NCI-H1436 (cell line): ENCODE measurements around the gene ALG12.

Experiments
- DNase-seq: peaks from one replicate; lab custom pipeline; 2025; lab: John Stamatoyannopoulos, UW

ALG12 gene

GRCh38 chr22:49887064-49887451 is 31.2 kb downstream of the ALG12 start:
- no peak for DNase-seq

GRCh38 chr22:49886346-49887063 is 31.7 kb downstream of the ALG12 start:
- no peak for DNase-seq

- DNase-seq, result no peak
Observed at GRCh38 chr22:49885881-49886280, 32.4 kb downstream of the ALG12 start.

GRCh38 chr22:49885281-49885680 is 33.0 kb downstream of the ALG12 start:
- DNase-seq, result no peak

DNA sequence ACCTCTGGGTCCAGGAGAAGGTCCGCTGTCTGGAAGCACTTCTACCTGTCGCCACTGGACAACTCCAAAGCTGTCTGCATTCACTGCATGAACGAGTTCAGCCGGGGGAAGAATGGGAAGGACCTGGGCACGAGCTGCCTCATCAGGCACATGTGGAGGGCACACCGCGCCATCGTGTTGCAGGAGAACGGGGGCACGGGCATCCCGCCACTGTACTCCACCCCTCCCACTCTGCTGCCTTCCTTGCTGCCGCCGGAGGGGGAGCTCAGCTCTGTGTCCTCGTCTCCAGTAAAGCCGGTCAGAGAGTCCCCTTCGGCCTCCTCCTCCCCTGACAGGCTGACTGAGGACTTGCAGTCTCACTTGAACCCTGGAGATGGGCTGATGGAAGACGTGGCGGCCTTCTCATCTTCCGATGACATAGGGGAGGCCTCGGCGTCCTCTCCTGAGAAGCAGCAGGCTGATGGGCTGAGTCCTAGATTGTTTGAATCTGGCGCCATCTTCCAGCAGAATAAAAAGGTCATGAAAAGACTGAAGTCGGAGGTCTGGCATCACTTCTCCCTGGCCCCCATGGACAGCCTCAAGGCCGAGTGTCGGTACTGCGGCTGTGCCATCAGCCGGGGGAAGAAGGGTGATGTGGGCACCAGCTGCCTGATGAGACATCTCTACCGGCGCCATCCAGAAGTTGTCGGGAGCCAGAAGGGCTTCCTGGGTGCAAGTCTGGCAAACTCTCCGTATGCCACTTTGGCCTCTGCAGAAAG is 33.6 kb downstream of the ALG12 start:
- DNase-seq, result no peak

- no peak for DNase-seq
Observed at GRCh38 chr22:49884075-49884474, 34.2 kb downstream of the ALG12 start.

GRCh38 chr22:49883294-49883640 is 35.0 kb downstream of the ALG12 start:
- no peak for DNase-seq

- DNase-seq, result no peak
Observed at GRCh38 chr22:49882519-49883293, 35.5 kb downstream of the ALG12 start.

DNA sequence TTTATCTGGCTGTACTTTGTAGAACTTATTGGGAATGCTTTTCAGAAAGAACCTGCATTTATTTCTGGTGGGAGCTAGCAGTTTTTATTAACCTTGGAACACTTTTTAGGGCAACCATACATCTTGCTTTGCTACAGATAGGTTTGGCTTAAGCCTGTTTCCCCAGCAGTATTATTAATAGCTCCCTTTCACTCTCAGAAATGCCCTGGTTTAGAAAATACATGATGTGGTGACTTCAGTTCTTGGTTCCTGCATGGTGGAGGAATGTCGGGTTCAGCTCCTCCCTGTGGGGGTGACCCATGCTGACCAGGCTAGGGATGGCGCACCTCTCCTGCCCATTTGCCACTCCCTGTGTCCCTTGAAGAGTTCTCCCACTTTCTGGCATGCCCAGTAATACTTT is 36.4 kb downstream of the ALG12 start:
- no peak for DNase-seq

DNA sequence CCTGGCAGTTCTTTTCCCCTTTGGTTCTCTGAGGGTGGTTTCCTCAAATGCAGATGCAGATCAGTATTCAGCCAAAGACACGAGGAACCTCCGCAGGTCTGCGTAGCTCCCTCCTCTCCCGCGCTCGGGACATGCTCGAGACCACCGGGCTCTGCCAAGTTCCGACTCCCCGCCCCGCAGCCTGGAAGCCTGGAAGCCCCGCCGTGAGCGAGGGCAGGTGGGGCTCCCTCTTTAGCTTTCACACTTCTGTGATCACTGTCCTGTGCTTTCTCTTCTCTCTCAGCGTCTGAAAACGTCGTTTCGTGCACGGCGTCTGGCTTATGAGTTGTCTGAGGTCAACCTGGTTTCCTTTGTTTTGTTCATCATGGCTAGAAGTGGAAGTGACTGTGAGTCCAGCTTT is 38.0 kb downstream of the ALG12 start:
- no peak for DNase-seq

- DNase-seq, result no peak
Observed at GRCh38 chr22:49879871-49880270, 38.4 kb downstream of the ALG12 start.

DNA sequence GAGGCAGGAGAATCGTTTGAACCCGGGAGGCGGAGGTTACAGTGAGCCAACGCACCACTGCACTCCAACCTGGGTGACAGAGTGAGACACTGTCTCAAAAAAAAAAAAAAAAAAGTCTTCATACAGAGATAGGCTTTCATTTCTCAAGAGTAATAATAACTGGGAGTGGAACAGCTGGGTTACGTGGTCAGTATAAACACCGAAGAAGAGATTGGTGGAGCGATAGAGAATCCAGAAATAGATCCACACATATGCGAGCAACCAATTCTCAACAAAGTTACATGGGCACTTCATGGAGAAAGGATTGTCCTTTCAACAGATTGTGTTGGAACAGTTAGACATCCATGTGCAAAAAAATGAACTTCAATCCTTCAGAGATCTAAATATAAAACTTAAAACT is 40.0 kb downstream of the ALG12 start:
- DNase-seq, result no peak

GRCh38 chr22:49877642-49878041 is 40.6 kb downstream of the ALG12 start:
- no peak for DNase-seq

DNA sequence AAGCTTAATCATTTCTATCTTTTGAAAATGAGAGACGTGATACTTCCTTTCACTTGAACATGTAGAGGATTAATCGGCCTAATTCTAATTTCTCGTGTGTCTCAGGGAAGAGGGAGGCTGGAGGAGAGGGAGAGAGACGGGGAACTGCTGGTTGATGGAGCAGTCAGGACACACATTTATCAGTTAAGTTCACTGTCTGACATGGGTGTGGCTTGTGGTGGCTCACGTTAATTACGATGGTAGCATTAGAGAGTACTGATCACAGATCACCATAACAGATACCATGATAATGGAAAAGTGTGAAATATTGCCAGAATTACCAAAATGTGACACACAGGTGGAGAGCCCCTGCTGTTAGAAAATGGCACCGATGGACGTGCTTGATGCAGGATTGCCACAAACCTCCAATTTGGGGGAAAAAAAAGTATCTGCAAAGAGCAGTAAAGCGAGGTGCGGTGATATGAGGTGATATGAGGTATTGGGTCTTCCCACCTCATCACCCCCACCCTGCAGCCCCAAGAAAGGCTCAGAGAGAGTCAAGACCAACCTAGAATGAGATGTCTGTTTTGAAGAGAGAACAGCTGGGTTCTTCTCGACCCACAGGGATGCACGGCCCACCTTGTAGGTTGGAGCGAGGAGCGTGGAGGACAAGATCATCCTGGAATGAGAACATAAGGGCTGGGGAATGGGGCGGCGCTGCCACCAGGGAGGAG is 44.9 kb downstream of the ALG12 start:
- no peak for DNase-seq

DNA sequence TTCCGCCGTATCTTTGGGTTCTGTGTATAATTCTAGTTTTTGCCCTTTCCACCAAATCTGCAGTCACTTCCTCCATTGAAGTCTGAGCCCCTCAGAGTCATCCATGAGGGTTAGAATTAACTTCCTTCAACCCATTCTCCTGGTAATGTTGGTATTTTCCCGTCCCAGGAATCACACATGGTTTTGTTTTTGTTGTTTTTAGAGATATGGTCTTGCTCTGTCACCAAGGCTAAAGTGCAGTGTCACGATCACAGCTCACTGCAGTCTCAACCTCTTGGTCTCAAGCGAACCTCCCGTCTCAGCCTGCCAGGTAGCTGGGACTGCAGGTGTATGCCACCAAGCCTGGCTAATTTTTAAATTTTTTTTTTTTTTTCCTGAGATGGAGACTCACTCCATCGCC is 45.9 kb downstream of the ALG12 start:
- DNase-seq, result no peak

DNA sequence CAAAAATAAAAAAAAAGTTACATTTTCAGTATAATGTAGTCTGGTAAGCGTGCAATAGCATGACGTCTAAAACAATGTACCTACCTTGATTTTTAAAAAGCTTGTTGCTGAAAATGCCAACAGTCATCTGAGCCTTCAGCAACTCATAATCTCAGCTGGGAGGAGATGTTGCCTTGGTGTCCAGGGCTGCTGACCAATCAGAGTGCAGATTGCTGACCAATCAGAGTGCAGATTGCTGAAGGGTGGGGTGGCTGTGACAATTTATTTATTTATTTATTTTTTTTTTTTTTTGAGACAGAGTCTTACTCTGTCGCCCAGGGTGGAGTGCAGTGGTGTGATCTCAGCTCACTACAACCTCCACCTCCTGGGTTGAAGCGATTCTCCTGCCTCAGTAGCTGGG is 46.8 kb downstream of the ALG12 start:
- no peak for DNase-seq

GRCh38 chr22:49869845-49870712 is 48.2 kb downstream of the ALG12 start:
- DNase-seq, result no peak

GRCh38 chr22:49869086-49869830 is 49.0 kb downstream of the ALG12 start:
- DNase-seq, result no peak

- DNase-seq, result no peak
Observed at GRCh38 chr22:49867303-49868265, 50.7 kb downstream of the ALG12 start.
